HepG2 (cell line): ENCODE data around the gene FCHO2. TPM values are rescaled to one million over a fixed set of nuclear protein-coding genes. Genes with fewer than 3 reads are reported as not detected.

Experiments used
- ATAC-seq: fragments of 200-7000 bp; cut with Tn5 transposase; 3 replicates; pipeline ENCODE4 v1.9.1; 2020; ENCODE audit warnings: mild to moderate bottlenecking, moderate library complexity
- BruUV-seq: library from RNA; stranded (reverse); fragments of 400-500 nt; replicated peaks from 2 replicates; lab custom pipeline; 2021; lab: Mats Ljungman, UMichigan
- CTCF ChIA-PET: fragments of 300-600 bp; formaldehyde crosslinking; extraction: SDS; loops from one replicate; lab custom pipeline; 2021; ENCODE audit warnings: low total read pairs, inconsistent platforms, low intra/inter-chr PET ratio; lab: Yijun Ruan, JAX
- POLR2A ChIA-PET: fragments of 350-600 bp; sonication (Branson Sonifier 250); formaldehyde crosslinking; loops from one replicate; lab custom pipeline; 2020; ENCODE audit warnings: antibody characterized with exemption, inconsistent platforms; lab: Yijun Ruan, JAX
- DNase-seq: peaks from one replicate; pipeline ENCODE4 v3.0.0-alpha.2; 2015; ENCODE audit warnings: low spot score
- FAIRE-seq: peaks from 3 replicates; lab custom pipeline; 2011; peaks lifted over from hg19 to GRCh38; lab: Jason Lieb, UNC
- H2AFZ ChIP-seq: one replicate; pipeline ENCODE4 v1.6.1; 2011; ENCODE audit warnings: low read length, inconsistent platforms
- H3K27ac ChIP-seq: fragments of 300-600 bp; 3 replicates; pipeline ENCODE4 v1.8.0; 2011; ENCODE audit warnings: mixed run types, mild to moderate bottlenecking, mixed read lengths, low read length, inconsistent platforms; ENCODE audit not compliant: insufficient read depth; ENCODE audit errors: extremely low read length
- H3K27me3 ChIP-seq, 2 experiments: fragments of 200-600 bp in 1 of 2; 2 replicates in 1 of 2; 3 replicates in 1 of 2; pipeline versions ENCODE4 v1.6.0 to v1.8.0; 2011; ENCODE audit warnings: low read length in 2 of 2, mild to moderate bottlenecking in 2 of 2, moderate library complexity in 2 of 2, inconsistent platforms in 1 of 2; ENCODE audit not compliant: insufficient read depth in 2 of 2, control insufficient read depth in 1 of 2
- H3K36me3 ChIP-seq, 2 experiments: fragments of 200-600 bp in 1 of 2; replicated peaks in 1 of 2; 2 replicates in 1 of 2; 3 replicates in 1 of 2; pipeline versions ENCODE4 v1.5.1 to v1.8.0; 2011; ENCODE audit warnings: low read length in 2 of 2, inconsistent platforms in 1 of 2; ENCODE audit not compliant: insufficient read depth in 2 of 2, control insufficient read depth in 1 of 2
- H3K4me1 ChIP-seq: 2 replicates; pipeline ENCODE4 v1.5.1; 2012; ENCODE audit warnings: low read length, inconsistent platforms; ENCODE audit not compliant: insufficient read depth
- H3K4me2 ChIP-seq: 2 replicates; pipeline ENCODE4 v1.6.0; 2011; ENCODE audit warnings: low read depth, low read length, inconsistent platforms
- H3K4me3 ChIP-seq, 3 experiments: fragments of 200-600 bp in 1 of 3; sonication (generic), shearing (Covaris generic) in 1 of 3; replicated peaks in 1 of 3; 2 replicates each; pipeline ENCODE4 v1.5.1; 2011 to 2016; ENCODE audit warnings: low read length in 3 of 3, inconsistent platforms in 2 of 3, low read depth in 2 of 3, mild to moderate bottlenecking in 2 of 3, control low read depth in 1 of 3, mixed read lengths in 1 of 3; ENCODE audit not compliant: insufficient read depth in 1 of 3
- H3K79me2 ChIP-seq: one replicate; pipeline ENCODE4 v1.6.1; 2011; ENCODE audit warnings: low read length, inconsistent platforms; ENCODE audit not compliant: insufficient read depth
- H3K9ac ChIP-seq: 2 replicates; pipeline ENCODE4 v1.6.0; 2011; ENCODE audit warnings: mild to moderate bottlenecking, low read depth, low read length, inconsistent platforms; ENCODE audit not compliant: insufficient read depth
- H3K9me3 ChIP-seq: 2 replicates; pipeline ENCODE4 v1.5.1; 2012; ENCODE audit warnings: mild to moderate bottlenecking, low read length
- H4K20me1 ChIP-seq: 2 replicates; pipeline ENCODE4 v1.6.0; 2011; ENCODE audit warnings: inconsistent platforms, mild to moderate bottlenecking, low read length, moderate library complexity; ENCODE audit not compliant: insufficient read depth
- ARHGAP35 ChIP-seq: sonication (generic); formaldehyde crosslinking; IDR thresholded peaks from 2 replicates; pipeline ENCODE4 v1.9.0; 2022; ENCODE audit warnings: mild to moderate bottlenecking, inconsistent platforms, moderate library complexity, missing genetic modification reagents, borderline replicate concordance
- CEBPB ChIP-seq: IDR thresholded peaks from 2 replicates; pipeline ENCODE4 v1.6.1; 2011; ENCODE audit warnings: low read depth, low read length, improper control_type of control experiment, borderline replicate concordance
- KLF6 ChIP-seq: IDR thresholded peaks from 2 replicates; pipeline ENCODE4 v1.8.0; 2016; ENCODE audit warnings: missing biosample characterization, missing genetic modification reagents
- LCORL ChIP-seq, 2 experiments: fragments of 450-650 bp in 1 of 2; sonication (generic) in 1 of 2; formaldehyde crosslinking in 1 of 2; IDR thresholded peaks; 2 replicates each; pipeline versions ENCODE4 v1.5.0 to v1.6.1; 2017 to 2020; ENCODE audit warnings: antibody characterized with exemption in 1 of 2, missing genetic modification reagents in 1 of 2
- MIER2 ChIP-seq: IDR thresholded peaks from 2 replicates; pipeline ENCODE4 v1.6.1; 2016; ENCODE audit warnings: missing biosample characterization, missing genetic modification reagents
- PHF8 ChIP-seq: sonication (generic); formaldehyde crosslinking; IDR thresholded peaks from 2 replicates; pipeline ENCODE4 v1.5.0; 2020; ENCODE audit warnings: missing genetic modification reagents
- POLR2AphosphoS2 ChIP-seq: IDR thresholded peaks from 2 replicates; pipeline ENCODE4 v1.6.1; 2011; ENCODE audit warnings: low read depth, low read length, improper control_type of control experiment
- ZBED4 ChIP-seq: sonication (generic); formaldehyde crosslinking; IDR thresholded peaks from 2 replicates; pipeline ENCODE4 v1.4.0; 2020; ENCODE audit warnings: missing genetic modification reagents, borderline replicate concordance
- ZBTB33 ChIP-seq: sonication (generic); formaldehyde crosslinking; IDR thresholded peaks from 2 replicates; pipeline ENCODE4 v1.4.0; 2020; ENCODE audit warnings: missing genetic modification reagents
- ZNF44 ChIP-seq: sonication (generic); formaldehyde crosslinking; IDR thresholded peaks from 2 replicates; pipeline ENCODE4 v1.5.1; 2020; ENCODE audit warnings: mild to moderate bottlenecking, missing genetic modification reagents
- ZNF512 ChIP-seq: sonication (generic); formaldehyde crosslinking; IDR thresholded peaks from 2 replicates; pipeline ENCODE4 v1.4.0; 2020; ENCODE audit warnings: mild to moderate bottlenecking, missing genetic modification reagents
- in situ Hi-C: cut with HindIII; loops from 2 replicates; pipeline ENCODE4 v1.10.0; 2017; ENCODE audit warnings: low pct_unique_long_range_greater_than_20kb; ENCODE audit not compliant: extremely low pct_ligation_motif_present
- intact Hi-C: fragments of 100-400 bp; cut with micrococcal nuclease; formaldehyde crosslinking; loops from one replicate; pipeline ENCODE4 v1.10.0; 2022; ENCODE audit not compliant: unreplicated experiment
- polyA plus RNA-seq, 8 experiments: library from polyadenylated mRNA; depleted of rRNA in 3 of 8; stranded (reverse) in 7 of 8; unstranded in 1 of 8; fragments of >200 nt; fragmentation: Illumina TruSeq in 4 of 8; extraction: Trizol in 4 of 8; gene quantifications; 2 replicates each; pipeline versions ENCODE4 v1.2.1 to v1.2.3, GENCODE V29; 2011 to 2016; ENCODE audit warnings: low read depth in 4 of 8, missing spikeins in 1 of 8, mixed read lengths in 1 of 8; ENCODE audit not compliant: insufficient read depth in 1 of 8
- total RNA-seq, 5 experiments: library from RNA; depleted of rRNA; stranded (reverse); fragments of >200 nt; fragmentation: Illumina TruSeq; extraction: Trizol; gene quantifications; 2 replicates each; pipeline ENCODE4 v1.2.3, GENCODE V29; 2016; ENCODE audit warnings: low read depth in 1 of 5
- TF ChIP-seq, protein P1 (sequence below): sonication (generic); formaldehyde crosslinking; IDR thresholded peaks from 2 replicates; pipeline ENCODE4 v1.4.0; 2020; ENCODE audit warnings: mild to moderate bottlenecking, low read depth, missing genetic modification reagents
- TF ChIP-seq, protein P2 (sequence below): sonication (generic); formaldehyde crosslinking; IDR thresholded peaks from 2 replicates; pipeline ENCODE4 v1.8.1; 2022; ENCODE audit warnings: mild to moderate bottlenecking, missing genetic modification reagents

Gene FCHO2
- total and polyA plus RNA-seq, 2 of the 13 experiments (the other 11 are each of a cell fraction or from before 2014, with no cell fraction given) = 11.6 to 17.3 TPM

GRCh38 chr5:72988769-72989168, 32.9 kb downstream of the FCHO2 start (continued):
- TF ChIP-seq ZNF44 (CRISPR knock-in tag) = no peak

DNA sequence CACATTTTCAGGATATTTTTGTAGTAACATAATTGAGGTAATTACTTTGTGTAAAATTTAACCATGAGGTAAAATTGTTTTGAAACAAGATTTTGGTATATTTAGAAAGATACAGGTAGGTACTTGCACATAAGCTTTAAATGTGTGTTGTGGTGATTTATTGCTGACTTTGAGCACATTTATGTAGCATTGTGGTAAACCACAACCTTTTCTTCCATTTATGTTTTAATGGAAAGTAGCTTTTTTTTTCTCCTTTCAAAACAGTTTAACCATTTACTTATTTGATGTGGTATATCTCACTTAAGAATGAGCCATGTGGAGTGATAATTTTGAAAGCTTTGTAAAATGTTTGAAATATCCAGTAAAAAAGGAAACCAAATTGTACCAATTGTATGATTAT, 35.6 kb downstream of the FCHO2 start:
- Histone ChIP-seq H3K79me2 (peaks cover 4% of the 10 kb centered on the region), H3K27ac (no peak overlapping the region), H3K4me3 (no peak overlapping the region), H3K4me1 (no peaks in the 10 kb centered on the region), H4K20me1 (no peaks in the 10 kb centered on the region), H3K36me3 (peaks cover 0 to 21% of the 10 kb centered on the region in 2 experiments; a peak in 3 of 5 replicates), H2AFZ (no peak overlapping the region), H3K9ac (no peak overlapping the region), H3K4me2 (no peak overlapping the region), H3K9me3 (no peaks in the 10 kb centered on the region), H3K27me3 (no peaks in the 10 kb centered on the region)
- BruUV-seq = no TSS peak
- POLR2A ChIA-PET = interaction anchor here (0.6 kb wide), 1 partner anchor 15 kb away, joined by 3 read pairs; no protein-coding TSS in a partner anchor
- FAIRE-seq (no peak), ATAC-seq (no peak), DNase-seq (no peak)
- TF ChIP-seq ZBTB33 (CRISPR knock-in tag) = no peak
- no peak for TF ChIP-seq CEBPB
- TF ChIP-seq KLF6 (CRISPR knock-in tag) = no peak
- TF ChIP-seq ARHGAP35 (CRISPR knock-in tag) = no peak
- TF ChIP-seq LCORL (IDR thresholded peaks at IDR 0.05) = no peak
- no peak for TF ChIP-seq LCORL (CRISPR knock-in tag; IDR thresholded peaks at IDR 0.05)
- no peak for TF ChIP-seq ZNF512
- TF ChIP-seq MIER2 (CRISPR knock-in tag) = no peak
- TF ChIP-seq, protein P1, sequence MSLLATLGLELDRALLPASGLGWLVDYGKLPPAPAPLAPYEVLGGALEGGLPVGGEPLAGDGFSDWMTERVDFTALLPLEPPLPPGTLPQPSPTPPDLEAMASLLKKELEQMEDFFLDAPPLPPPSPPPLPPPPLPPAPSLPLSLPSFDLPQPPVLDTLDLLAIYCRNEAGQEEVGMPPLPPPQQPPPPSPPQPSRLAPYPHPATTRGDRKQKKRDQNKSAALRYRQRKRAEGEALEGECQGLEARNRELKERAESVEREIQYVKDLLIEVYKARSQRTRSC (CRISPR knock-in tag) = no peak
- TF ChIP-seq ZBED4 = no peak
- TF ChIP-seq POLR2AphosphoS2 = no peak
- no peak for TF ChIP-seq PHF8 (CRISPR knock-in tag)
- TF ChIP-seq, protein P2, sequence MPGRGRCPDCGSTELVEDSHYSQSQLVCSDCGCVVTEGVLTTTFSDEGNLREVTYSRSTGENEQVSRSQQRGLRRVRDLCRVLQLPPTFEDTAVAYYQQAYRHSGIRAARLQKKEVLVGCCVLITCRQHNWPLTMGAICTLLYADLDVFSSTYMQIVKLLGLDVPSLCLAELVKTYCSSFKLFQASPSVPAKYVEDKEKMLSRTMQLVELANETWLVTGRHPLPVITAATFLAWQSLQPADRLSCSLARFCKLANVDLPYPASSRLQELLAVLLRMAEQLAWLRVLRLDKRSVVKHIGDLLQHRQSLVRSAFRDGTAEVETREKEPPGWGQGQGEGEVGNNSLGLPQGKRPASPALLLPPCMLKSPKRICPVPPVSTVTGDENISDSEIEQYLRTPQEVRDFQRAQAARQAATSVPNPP (CRISPR knock-in tag) = no peak
- CTCF ChIA-PET = no interaction called here
- in situ Hi-C loops = no loop called here
- intact Hi-C loops = no loop called here
